GDM1 (cell line): ENCODE measurements around the gene PDGFRB.

Experiments used
- DNase-seq: peaks from one replicate; lab custom pipeline; 2025; lab: John Stamatoyannopoulos, UW

The PDGFRB gene

DNA sequence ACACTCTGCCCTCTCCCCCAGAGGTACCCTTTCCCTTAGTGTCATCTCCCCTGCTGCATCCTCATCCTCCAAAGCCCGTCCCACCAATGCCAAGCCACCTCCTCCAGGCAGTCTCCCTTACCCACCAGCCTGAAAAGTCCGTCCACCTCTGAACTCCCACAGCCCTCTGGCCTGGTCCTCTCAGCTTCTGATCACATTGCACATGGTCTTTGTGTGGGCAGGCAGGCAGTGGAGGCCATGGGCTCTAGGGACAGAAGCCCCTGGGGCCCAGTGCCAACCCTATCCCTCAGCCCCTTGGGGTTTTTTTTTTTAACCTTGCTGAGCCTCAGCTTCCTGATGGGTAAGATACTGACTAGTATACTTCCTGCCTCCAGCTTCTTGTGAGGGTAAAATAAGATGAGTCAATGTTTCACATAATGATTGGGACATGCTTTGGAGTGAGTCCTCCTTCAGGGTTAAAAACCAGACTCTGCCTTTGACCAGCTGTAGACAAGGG lies 88.7 kb downstream of the PDGFRB start:
- no peak for DNase-seq

DNA sequence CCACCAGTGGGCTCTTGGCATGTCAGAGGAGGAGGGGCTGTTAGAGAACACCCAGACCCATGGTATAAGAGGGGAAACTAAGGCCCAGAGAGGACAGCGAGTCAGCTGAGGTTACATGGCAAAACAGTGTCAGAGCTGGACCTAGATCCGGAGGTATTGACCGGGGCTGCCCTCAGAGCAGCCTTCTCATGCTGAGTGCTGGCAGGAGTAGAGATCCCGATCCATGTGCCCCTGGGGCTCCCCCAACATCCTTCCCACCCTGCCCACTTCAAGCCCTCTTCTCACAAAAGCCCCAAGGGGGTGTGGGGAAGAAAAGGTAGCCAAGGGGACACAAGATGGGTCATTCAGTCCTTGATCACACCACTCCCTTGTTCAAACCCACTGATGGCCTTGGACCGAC lies 89.2 kb downstream of the PDGFRB start:
- DNase-seq = no peak

DNA sequence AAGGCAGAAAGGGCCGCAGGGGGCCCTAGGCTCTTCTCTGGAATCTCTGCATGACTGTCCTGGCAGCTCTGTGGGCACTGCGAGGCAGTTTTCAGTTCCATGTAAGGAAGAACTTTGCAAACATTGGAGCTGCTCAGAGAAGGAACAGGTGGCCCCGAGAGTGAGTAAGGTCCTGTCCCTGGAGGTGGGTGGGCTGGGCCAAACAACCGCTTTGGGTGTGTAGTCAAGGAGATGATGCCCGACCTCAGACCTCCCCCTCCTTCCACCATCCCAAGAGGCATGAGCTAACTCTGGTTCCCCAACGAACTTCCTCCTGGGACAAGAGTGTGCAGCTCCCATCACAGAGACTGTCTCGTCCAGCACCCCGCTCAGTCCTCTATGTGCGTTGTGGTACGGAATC lies 89.8 kb downstream of the PDGFRB start:
- no peak for DNase-seq

DNA sequence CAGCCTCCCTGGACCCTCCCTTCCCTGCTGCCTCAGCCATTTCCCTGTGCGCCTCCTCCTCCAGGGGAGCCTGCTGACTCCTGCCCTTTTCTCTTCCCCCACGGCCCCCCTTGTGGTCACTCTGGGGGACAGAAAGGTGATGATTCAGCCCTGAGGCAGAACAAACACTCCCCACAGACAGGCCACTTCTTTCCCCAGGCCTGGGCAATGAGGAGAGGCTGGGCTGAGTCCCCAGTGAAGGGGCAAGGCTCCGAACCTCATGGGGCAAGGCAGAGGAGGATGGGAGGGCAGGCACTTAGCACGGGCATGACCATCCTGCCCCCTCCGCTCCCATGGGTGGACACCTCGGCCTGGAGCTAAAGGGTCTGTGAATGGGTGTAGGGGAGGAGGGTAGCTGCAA lies 90.3 kb downstream of the PDGFRB start:
- DNase-seq = no peak

DNA sequence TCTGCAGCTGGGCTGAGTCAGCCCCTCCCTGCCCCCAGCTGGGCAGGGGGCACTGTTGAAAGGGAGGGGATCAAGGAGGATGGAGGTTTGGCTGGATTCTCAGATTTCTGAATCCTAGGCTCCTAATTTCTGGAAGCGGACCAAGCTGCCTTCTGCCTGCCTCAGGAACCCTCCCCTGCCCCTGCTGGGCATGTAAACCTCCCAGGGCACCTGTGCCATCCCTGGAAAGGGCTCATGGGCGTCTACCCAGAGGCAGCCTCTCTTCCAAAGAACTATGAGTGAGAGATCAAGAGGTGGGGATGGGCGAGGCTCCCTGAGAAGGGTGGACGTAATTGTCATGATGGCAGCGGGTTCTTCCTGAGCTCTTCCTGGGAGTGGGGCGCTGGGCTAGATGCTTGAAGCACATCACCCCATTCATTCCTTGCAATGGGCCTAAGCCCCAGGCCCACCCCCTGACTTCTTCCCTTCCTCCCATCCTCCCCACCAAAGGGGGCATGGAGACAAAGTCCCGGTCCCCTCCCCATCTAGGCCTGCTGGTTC lies 90.9 kb downstream of the PDGFRB start:
- no peak for DNase-seq
